K562 (cell line): ENCODE results near the gene WFDC13.

Experiments used
- BCOR ChIP-seq: fragments of 450-650 bp; IDR thresholded peaks from 2 replicates; pipeline ENCODE4 v1.6.1; 2016
- CHD2 ChIP-seq: IDR thresholded peaks from 2 replicates; pipeline ENCODE4 v1.6.1; 2011; ENCODE audit warnings: low read depth, low read length
- ELK1 ChIP-seq: sonication (generic); formaldehyde crosslinking; IDR thresholded peaks from 2 replicates; pipeline ENCODE4 v1.8.1; 2022; ENCODE audit warnings: missing genetic modification reagents
- ESRRA ChIP-seq: fragments of 450-650 bp; IDR thresholded peaks from 2 replicates; pipeline ENCODE4 v1.6.1; 2014; ENCODE audit warnings: low read depth, mild to moderate bottlenecking, moderate library complexity, borderline replicate concordance
- FOXO4 ChIP-seq: fragments of 450-650 bp; formaldehyde crosslinking; IDR thresholded peaks from 2 replicates; pipeline ENCODE4 v1.4.0; 2020; ENCODE audit warnings: mild to moderate bottlenecking, moderate library complexity
- GATA2 ChIP-seq: sonication (generic); formaldehyde crosslinking; IDR thresholded peaks from 2 replicates; pipeline ENCODE4 v1.4.0; 2020; ENCODE audit warnings: mild to moderate bottlenecking, missing genetic modification reagents
- MTA2 ChIP-seq: fragments of 450-650 bp; IDR thresholded peaks from 2 replicates; pipeline ENCODE4 v1.6.1; 2016; ENCODE audit warnings: low read depth
- PATZ1 ChIP-seq: fragments of 250-450 bp; sonication (Bioruptor Pico); IDR thresholded peaks from 2 replicates; pipeline ENCODE4 v1.5.0; 2020; ENCODE audit warnings: mild to moderate bottlenecking, borderline replicate concordance
- PHB2 ChIP-seq: fragments of 450-650 bp; IDR thresholded peaks from 2 replicates; pipeline ENCODE4 v1.6.1; 2017; ENCODE audit warnings: low read depth
- RNF2 ChIP-seq: sonication (generic); IDR thresholded peaks from 2 replicates; pipeline ENCODE4 v1.6.1; 2016
- STAT5B ChIP-seq: fragments of 250-450 bp; sonication (Bioruptor Pico); IDR thresholded peaks from 2 replicates; pipeline ENCODE4 v1.8.0; 2021; ENCODE audit warnings: mild to moderate bottlenecking, inconsistent platforms
- TAF15 ChIP-seq: fragments of 200-400 bp; formaldehyde crosslinking; IDR thresholded peaks from 2 replicates; pipeline ENCODE4 v1.6.1; 2017; ENCODE audit warnings: mild to moderate bottlenecking, low read depth, low read length, moderate library complexity
- TAL1 ChIP-seq: fragments of 450-650 bp; IDR thresholded peaks from 2 replicates; pipeline ENCODE4 v1.6.1; 2016; ENCODE audit warnings: mild to moderate bottlenecking
- USF2 ChIP-seq: sonication (generic); formaldehyde crosslinking; IDR thresholded peaks from 2 replicates; pipeline ENCODE4 v1.5.0; 2020; ENCODE audit warnings: missing genetic modification reagents

GRCh38 chr20:45735552-45735951 is 33.7 kb downstream of the WFDC13 start:
- TF ChIP-seq CHD2, result no peak
- TF ChIP-seq USF2, result no peak
- TF ChIP-seq RNF2, result no peak
- TF ChIP-seq ELK1 (CRISPR knock-in tag), result no peak
- no peak for TF ChIP-seq GATA2 (CRISPR knock-in tag)
- TF ChIP-seq ESRRA, result no peak
- TF ChIP-seq MTA2, result no peak
- TF ChIP-seq PATZ1 (CRISPR knock-in tag), result no peak
- no peak for TF ChIP-seq TAF15
- TF ChIP-seq FOXO4 (CRISPR knock-in tag), result no peak
- TF ChIP-seq TAL1, result no peak
- TF ChIP-seq STAT5B, result no peak
- TF ChIP-seq BCOR, result no peak
- TF ChIP-seq PHB2, result no peak
